ENCODE data around the gene PLXDC2.
"Not testable (repeated sequence)": the region's sequence is repeated elsewhere in the genome, so short reads cannot be mapped to it uniquely, and the experiment has no call there.

Gene PLXDC2
- 414 to 1,767 (median 1,032) reads per million in 18 experiments for total RNA-seq

DNA sequence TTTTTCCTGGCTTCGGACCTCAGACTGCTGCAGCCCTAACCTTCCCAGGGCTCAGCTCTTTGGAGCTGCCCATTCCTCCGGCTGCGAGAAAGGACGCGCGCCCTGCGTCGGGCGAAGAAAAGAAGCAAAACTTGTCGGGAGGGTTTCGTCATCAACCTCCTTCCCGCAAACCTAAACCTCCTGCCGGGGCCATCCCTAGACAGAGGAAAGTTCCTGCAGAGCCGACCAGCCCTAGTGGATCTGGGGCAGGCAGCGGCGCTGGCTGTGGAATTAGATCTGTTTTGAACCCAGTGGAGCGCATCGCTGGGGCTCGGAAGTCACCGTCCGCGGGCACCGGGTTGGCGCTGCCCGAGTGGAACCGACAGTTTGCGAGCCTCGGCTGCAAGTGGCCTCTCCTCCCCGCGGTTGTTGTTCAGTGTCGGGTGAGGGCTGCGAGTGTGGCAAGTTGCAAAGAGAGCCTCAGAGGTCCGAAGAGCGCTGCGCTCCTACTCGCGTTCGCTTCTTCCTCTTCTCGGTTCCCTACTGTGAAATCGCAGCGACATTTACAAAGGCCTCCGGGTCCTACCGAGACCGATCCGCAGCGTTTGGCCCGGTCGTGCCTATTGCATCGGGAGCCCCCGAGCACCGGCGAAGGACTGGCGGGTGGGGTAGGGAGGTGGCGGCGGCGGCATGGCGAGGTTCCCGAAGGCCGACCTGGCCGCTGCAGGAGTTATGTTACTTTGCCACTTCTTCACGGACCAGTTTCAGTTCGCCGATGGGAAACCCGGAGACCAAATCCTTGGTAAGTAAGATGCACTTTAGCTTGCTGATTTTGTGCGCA, at the start of gene PLXDC2:
PLXDC2 (plus strand) TSS at position 22 of the 820 bp plus-strand sequence.
- peak; percentile 78 to 83 for DNase-seq

DNA sequence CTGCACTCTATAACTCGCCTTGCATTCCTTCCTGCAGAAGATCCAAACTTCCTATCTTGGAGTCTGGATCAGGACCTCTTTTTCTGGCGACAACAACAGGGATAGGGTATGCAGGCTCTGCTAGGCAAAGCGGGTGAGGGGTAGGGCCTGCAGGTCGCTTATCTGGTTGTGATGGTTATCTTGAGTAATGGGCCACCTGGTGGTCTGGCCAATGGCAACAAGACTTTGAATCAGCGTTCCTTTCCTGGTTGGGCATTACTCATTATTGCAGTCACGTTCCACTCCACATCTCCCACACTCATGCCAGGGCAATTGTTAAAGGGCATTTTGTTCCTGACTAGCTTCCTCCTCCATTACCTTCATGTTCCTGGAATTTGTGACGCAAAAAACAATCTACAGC, 48.4 kb upstream of the PLXDC2 start:
- DNase-seq = no peak

DNA sequence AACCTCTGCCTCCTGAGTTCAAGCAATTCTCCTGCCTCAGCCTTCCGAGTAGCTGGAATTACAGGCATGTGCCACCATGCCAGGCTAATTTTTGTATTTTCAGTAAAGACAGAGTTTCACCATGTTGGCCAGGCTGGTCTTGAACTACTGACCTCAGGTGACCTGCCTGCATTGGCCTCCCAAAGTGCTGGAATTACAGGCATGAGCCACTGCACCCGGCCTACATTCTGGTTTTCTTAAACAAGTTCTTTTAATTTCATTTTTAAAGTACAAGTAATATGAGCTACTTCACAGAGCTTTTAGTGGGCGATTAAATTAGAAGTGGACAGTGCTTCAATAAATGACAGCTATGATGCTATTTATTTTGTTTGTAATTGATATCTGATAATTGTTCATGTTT, 46.4 kb upstream of the PLXDC2 start:
- not testable (repeated sequence) for DNase-seq

DNA sequence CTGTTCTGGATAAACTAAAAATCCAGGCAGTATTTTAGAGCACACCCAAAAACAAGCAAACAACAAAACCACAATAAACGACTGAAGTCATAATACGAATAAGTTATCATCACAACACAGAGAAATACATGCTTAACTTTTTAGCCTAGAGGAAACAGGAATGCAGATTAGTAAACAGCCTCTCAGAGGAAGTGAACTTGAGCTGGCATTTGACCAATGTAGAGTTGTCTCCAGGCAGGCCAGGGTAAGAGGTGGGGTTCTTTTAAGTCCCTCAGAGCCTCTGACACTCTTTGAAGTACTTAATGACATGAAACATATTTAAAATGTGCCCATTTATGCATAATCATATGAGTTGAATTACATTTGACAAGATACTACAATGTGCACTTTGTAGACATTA, 43.3 kb upstream of the PLXDC2 start:
- peak; percentile 26 to 50 for DNase-seq

DNA sequence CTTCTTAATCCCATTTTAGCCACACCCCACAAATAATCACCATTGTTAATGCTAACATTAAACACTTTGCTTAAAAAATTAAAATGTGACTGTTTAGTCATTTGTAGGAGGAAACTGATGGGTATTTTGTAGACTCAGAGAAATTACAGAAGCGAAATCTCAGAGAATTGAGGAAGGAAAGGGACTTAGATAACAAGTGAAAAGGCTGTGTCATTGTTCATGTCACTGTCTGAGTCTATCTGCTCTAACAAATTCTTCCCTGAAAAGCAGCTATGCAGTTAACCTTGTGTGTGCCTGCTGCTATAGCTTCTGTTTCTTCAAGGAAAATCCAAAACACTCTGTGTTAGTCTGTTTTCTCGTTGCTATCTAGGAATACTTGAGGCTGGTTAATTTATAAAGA, 40.9 kb upstream of the PLXDC2 start:
- DNase-seq = peak; percentile 73 to 91

DNA sequence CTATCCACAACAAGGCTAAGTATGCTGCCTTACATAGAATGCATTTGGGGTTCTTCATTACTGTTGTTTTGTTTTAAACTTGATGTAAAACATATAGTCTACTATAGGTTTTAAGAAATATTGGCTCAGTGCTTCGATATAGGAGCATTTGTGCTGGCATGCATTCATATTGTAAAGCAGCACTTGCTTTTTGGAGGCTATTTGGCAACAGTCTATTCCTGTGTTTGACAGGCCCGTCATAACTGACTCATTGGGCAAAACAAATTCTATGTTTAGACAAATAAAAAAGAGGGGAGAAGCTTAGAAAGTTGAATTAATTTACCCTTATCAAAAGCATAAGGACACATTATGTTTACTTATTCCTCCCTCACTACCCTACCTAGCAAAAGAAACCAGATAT, 38.4 kb upstream of the PLXDC2 start:
- DNase-seq = no peak

DNA sequence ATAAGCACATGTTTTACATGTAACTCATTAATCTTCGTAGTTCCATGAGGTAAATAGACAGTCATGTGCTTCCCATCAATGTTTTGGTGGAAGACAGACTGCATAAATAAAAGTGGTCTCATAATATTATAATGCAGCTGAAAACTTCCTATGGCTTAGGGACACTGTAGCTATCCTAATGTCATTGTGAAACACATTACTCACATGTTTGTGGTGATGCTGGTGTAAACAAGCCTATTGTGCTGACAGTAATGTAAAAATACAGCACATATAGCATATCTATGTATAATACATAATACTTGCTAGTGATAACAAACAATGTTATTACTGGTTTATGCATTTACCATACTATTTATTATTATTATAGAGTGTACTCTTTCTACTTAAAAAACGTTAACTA, 37.2 kb upstream of the PLXDC2 start:
- peak; percentile 27 to 34 for DNase-seq

DNA sequence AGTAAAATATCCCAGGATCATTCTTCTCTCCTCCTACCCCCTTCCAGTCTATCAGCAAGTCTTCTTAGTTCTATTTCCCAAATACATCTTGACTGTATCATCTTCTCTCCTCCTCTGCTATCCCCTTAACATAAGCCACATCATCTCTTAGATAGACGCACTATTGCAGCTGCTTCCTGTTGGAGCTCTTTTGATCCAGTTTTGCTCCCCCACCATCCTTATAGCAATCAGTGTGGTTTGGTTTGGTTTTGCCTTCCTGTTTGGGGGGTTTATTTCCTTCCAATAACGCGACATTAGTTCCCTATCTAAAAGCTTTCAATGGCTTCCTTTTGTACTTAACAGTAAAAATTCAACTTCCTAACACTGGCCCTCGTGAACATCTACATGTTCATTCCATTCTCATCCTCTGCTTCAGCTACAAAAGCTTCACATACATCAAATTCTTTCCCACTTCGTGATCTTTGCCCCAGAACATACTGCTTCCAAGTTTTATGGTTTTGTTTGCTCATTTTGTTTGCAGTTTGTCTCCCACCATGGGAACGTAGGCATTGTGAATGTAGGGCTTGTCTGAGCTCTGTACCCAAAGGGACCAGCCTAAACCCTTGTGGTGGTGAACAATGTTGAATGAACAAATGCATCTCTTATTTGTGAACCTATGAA, 33.7 kb upstream of the PLXDC2 start:
- no peak for DNase-seq

DNA sequence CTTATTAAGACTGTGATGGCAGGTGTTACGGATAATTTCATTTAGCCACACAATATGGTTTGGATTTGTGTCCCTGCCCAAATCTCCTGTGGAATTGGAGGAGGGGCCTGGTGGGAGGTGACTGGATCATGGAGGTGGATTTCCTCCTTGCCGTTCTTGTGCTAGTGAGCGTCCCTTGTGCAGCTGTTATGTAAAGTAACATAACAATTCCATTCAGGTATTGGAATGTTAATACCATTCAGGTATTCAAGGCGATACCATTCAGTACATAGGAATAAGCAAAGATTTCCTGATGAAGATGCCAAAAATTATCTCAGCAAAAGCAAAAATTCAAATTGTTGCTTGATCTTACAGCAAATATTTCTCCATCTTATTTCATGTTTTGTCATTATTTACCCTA, 32.5 kb upstream of the PLXDC2 start:
- DNase-seq = no peak

DNA sequence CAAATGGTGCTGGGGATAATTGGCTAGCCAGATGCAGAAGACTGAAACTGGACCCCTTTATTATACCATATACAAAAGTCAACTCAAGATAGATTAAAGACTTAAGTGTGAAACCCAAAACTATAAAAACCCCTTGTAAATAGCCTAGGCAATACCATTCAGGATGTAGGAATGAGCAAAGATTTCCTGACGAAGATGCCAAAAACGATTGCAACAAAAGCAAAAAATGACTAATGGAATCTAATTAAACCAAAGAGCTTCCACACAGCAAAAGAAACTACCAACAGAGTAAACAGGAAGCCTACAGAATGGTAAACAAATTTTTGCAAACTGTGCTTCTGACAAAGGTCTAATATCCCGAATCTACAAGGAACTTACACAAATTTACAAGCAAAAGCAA, 30.9 kb upstream of the PLXDC2 start:
- no peak for DNase-seq

DNA sequence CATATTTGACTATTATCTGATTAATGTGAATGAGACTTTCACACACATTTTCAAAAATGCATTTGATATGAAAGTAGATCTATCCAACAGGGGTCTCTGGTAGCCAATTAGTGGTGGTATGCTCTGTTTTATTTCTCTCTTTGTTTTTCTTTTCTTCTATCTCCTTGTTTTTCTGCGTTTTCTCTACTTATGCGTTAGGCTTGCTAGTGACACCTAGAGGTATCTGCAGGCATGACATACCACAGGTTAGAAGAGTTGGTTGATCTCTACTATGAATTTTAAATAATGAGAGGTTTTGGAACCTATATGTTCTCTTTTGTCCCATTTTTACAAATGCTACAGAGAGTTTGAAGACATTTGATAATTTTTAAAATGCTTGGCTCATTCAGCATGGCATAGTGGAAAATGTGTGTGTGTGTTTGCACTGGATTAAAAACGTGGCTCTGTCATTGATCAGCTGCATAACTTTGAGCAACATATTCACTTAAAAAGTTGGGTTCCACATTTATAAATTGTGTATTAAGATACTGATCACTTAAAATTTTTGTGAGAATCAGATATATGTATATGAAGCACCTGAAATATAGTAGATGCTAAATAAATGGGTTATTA, 28.1 kb upstream of the PLXDC2 start:
- DNase-seq = peak; percentile 66 to 67

DNA sequence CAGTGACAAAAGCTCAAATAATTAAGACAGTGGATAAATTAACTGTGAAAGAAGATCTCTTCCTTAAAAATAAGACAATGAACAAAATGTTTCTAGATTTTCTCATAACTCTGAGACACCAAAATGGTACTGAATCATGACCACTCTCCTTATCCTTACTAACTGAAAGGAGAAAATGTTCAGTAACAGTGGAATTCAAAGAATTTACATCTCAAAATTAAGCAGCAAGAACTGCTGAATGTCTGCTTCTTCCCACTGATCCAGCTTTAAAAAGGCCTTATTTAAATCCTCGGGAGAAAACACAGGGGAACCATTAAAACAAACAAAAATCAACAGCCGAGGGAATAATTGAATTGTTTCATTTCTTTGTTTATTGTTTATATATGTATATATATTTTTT, 27.3 kb upstream of the PLXDC2 start:
- no peak for DNase-seq

DNA sequence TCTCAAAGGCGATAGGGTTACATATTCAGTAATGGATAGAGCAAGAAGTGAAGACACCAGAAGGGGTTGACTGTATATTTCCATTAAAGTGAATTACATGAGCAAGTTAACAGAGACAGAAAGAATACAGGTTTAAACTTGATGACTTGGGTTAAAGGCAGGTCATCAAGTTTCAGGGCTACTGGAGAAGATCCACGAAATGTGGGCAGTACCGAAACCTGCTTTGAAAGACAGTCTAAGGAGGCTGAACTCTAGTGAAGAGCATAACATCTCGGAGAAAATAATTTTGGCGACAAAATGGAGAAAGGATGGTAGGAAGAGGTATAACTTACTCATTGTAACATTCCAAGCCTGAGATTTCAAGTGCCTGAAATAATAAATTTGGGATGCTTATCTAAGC, 26.6 kb upstream of the PLXDC2 start:
- no peak for DNase-seq

DNA sequence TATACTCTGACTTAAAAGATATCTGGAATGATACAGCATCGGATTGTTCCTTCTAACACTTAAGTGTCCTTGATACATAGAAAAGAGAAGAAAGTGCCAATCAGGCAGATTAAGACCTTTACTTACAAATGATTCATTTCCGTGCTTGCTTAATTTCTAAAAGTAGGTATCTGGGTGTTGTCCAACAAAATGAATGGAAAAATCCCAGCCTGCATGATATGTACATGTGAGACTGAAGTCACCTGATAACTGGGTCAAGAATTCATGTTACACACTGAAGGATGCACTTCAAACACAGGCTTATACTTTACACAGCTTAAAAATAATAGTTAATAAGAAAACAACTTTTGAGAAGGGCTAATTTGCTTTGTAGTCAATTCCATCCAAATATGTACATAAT, 25.2 kb upstream of the PLXDC2 start:
- no peak for DNase-seq

DNA sequence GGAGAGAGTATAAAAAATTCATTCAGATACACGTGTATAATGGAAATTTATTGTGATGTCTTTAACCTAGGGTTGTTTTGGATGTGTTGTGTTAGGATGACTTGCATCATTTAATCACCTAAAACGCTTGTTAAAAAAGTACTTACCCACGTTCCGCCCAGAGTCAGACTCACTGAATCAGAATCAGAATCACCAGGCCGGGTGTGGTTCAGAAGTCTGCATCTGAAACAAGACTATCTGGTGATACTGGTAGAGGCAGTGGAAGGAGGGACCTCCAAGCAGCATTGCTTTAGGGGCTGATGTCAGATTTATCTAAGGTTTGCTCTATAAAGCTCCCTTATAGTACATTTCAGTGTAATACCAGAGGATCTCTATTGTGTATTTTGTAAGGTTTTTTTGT, 20.5 kb upstream of the PLXDC2 start:
- DNase-seq = no peak

DNA sequence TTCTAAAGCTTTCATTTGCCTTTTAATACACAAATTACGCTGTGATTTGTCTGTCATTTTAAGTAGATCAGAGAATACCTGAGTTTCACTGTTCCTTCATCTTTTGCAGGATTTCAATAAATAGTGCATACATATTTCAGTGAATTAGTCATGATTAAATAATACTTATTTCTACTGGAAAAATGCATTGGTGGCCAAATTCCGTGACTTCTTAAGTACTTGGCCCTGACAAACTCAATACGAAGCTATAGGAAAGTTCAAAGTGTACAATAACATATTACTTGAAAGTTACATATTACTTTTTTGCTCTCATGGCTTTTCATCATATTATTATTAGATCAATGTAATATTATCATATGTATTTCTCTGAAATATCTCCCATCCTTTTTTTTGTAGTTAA, 16.1 kb upstream of the PLXDC2 start:
- DNase-seq = no peak

DNA sequence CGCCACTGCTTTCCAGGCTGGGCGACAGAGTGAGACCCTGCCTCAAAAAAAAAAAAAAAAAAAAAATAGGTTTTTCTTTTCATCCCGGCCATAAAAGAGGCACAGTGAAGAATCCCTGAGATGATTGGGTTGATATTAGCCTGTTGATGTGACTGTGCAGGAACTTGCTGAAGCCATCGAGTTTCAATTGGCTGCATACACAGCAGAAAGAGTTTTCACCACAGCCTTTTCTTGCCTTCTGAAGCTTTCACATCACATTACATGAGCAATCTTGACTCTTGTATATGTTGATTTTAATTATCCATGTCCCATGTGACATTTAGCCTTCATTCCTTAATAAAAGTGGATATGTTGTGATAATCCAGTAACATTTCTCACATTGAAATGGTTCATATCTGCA, 14.9 kb upstream of the PLXDC2 start:
- DNase-seq = no peak

DNA sequence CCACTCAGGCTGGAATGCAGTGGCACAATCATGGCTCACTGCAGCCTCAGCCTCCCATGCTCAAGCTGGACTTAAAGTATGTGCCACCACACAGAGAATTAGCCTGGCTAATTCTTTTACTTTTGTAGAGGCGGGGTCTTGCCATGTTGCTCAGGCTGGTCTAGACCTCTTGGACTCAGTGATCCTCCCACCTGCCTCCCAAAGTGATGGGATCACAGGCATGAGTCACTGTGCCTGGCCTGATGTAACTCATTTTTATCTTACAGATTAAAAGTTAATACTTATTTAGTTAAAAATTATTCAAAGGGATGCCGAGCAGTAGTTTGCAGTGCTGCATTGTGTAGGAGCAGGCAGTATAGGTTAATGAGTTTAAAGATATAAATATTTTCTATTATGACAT, 12.6 kb upstream of the PLXDC2 start:
- no peak for DNase-seq

DNA sequence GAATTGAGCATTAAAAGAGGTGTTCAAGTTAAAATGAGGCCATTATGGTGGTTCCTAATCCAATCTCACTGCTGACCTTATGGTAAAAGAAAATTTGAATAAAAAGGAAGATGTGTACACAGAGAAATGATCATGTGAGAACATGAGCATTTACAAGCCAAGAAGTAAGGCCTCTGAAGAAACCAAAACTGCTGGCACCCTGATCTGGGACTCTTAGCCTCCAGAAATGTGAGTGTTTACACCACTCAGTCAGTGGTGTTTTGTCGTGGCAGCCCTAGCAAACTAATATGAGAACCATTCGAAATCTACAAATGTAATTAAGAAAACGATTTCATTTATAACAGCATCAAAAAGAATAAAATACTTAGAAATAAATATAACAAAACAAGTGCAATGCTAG, 6.8 kb upstream of the PLXDC2 start:
- DNase-seq = no peak

DNA sequence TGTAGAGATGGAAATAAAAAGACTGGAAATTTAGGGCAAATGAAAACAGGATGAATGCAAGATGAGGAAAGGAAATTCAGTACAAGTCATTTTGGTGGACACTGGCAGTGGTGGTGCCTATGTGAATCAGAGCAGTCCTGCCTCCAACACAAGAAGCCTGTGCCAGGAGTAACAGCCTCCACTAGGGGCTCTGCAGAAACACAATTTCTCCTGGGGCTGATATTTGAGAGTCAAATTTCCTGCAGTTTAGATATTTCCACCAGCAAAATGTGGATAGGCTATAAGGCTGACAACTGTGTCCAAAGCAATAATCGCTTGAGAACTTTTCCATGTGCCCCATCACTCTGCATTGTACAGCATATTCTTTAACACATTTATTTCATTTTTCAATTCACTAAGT, 4.7 kb upstream of the PLXDC2 start:
- DNase-seq = peak in 1 of 2 donors; percentile 42

DNA sequence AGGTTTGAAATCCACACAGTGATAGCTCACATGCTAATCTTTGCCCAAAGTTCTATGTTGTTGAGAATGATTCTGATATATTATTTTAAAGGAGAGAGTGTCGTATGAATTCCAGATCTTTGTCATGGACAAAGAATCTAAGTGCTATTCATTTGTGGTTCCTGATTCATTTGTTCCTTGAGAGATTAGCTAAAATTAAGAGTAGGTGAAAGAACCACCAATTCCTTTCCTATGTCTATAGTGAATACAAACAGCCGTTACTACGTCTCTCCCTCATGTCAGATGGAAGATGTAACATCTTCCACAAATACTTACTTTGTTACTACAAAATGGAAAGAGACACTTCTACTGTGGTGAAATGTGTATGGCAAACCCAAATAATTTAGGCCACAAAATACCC, 3.3 kb upstream of the PLXDC2 start:
- no peak for DNase-seq

DNA sequence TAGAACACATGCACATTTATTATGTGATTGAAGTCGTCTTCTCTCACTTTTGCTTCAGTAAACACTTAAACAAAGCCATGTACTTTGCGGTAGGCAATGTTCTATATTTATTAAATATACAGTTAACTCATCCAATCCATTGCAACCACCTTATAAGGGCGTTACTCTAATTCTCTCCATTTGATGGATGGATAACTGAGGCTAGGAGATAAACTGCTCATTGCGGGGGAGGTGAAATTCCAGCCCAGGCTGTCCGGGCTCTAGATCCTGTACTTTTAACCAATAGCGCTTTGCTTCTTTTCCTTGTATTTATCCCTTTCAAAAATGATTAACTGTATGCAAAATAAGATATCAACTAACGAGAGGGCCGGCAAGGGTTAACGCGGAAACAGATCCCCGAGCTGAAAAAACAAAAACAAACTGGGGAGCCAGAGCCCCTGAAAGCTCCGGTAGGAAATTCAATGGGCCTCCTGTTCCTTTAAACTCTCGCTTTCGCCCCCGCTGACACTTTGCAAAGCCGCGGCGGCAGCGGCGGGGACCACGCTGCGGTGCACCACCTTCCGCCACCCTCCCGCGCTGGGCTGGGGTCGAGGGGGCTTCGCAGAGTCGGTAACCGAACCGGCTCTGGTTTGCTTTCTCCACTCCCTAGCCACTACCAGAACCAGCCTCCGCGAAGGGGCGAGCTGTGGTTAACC, 1.0 kb upstream of the PLXDC2 start:
- peak; percentile 21 to 51 for DNase-seq

DNA sequence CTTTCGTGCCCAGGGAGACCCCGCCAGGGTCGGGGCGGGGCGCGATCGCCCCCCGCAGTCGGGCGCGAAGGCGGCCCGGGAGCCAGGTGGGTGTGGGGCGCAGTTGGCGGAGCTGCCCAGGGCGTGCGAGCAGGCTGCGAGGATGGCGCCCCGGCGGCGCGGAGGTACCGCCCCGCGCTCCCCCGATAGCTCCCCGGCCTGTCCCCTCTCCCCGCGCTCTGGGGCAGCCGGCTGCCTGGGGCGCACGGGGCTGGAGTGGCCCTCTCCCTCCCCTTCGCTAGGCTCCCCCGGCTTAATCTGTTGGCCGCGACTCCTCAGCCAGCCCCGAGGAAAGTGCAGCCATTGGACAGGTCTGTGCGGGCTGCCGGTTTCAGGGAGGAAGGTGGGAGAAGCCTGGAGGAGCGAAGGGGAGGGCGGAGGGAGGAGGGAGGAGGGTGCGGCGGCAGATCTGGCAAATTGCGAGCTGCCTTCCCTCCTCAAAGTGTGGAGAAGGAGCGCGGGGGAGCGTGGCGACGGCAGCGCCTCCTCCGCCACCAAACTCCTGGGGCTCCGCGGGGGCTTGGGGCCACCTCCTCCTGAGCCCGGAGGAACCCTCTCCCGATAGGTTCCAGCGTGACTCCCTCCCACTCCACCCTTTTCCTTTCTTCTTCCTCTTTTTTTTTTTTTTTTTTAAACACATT, 361 bp upstream of the PLXDC2 start:
- DNase-seq = peak; percentile 92 to 95
